GM19240 (cell line): ENCODE data around the gene ARL8A.

ENCODE experiments used
- DNase-seq: peaks from one replicate; pipeline ENCODE4 v3.0.0; 2011; ENCODE audit warnings: low spot score; ENCODE audit not compliant: insufficient read length

ARL8A gene

DNA sequence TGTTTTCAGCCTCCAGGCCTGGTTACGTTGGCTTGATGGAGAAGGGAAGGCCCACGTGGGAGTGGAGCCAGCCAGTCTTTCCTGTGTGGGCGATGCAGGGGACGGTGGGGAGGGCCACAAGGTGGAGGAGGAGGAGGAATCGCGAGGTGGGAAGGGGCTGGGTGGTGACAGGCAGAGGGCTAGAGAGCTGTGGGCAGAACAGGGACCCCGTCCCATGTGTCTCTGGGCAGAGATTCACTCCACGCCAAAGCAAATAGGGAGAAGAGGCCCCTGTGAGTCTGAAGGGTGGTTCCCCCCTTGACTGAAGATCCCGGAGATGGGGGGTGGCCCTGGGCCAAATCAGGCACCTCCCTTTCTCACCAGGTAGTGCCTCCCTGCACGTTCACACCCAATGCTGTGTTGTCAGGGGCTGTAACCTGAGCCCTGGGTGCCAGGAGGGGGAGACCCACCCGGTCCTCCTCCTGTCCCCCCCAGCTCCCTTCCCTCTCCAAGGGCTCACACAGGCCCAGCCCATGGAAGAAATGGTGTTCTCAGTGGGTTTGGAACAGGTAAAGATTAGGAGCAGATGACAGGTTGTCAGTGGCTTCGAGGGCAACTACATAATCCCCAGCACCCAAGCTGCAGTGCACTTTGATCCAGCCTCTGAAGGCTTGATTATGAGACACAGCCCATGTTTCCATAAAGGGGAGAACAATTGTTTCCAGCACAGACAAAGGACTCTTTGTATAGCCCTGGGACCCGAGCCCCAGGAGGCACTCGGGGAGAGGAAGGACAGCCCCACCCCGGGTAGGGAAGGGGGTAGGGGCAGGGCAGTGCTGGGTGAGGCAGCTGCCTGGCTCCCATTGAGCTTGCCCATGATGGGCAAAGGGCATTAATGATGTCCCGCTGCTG, 59.5 kb downstream of the ARL8A start:
- no peak for DNase-seq
